HS-27A (cell line): ENCODE measurements around the gene ERGIC1.
"Not testable (repeated sequence)": the region's sequence is repeated elsewhere in the genome, so short reads cannot be mapped to it uniquely, and the experiment has no call there.

Experiments used
- DNase-seq: peaks from one replicate; pipeline ENCODE4 v3.0.0-alpha.2; 2012; ENCODE audit warnings: low read depth, missing footprints

Gene ERGIC1, protein sequence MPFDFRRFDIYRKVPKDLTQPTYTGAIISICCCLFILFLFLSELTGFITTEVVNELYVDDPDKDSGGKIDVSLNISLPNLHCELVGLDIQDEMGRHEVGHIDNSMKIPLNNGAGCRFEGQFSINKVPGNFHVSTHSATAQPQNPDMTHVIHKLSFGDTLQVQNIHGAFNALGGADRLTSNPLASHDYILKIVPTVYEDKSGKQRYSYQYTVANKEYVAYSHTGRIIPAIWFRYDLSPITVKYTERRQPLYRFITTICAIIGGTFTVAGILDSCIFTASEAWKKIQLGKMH

DNA sequence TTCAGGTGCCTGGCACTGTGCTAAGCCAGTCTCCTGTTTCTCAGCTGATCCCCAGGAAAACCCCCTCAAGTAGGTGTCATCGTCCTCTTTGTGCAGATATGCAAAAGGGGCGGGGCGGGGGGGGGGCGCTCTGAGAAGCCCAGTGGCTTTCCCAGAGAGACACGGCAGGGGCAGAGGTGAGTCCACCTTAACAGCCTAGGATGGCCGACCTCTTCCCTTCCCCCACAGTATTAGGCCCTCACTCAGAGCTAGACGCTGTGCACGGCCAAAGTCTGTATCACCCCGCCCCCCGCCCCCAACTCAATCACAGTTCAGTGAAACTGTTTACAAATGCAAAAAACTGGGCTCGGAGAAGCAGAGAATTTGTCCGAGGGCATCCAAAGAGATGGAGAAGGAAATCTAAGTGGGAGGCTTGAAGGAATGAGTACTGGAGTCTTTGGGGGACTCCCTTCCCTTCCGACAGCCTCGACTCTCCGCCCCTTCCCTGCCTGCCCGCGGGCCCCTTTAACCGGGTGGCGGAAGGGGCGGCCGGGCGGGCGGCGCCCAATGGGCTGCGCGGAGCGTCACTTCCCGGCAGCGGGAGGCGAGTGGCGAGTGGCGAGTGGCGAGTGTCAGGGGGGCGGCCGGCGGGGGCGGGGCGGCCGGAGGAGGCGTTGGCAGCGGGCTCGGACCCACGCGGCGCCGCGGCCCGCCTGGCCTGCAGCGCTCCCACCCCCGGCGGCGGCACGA, at the start of gene ERGIC1:
TSS of gene ERGIC1 (plus strand) at position 566 of the 729 bp plus-strand sequence. CDS start at position 729, 163 bp downstream.
- no peak for DNase-seq

DNA sequence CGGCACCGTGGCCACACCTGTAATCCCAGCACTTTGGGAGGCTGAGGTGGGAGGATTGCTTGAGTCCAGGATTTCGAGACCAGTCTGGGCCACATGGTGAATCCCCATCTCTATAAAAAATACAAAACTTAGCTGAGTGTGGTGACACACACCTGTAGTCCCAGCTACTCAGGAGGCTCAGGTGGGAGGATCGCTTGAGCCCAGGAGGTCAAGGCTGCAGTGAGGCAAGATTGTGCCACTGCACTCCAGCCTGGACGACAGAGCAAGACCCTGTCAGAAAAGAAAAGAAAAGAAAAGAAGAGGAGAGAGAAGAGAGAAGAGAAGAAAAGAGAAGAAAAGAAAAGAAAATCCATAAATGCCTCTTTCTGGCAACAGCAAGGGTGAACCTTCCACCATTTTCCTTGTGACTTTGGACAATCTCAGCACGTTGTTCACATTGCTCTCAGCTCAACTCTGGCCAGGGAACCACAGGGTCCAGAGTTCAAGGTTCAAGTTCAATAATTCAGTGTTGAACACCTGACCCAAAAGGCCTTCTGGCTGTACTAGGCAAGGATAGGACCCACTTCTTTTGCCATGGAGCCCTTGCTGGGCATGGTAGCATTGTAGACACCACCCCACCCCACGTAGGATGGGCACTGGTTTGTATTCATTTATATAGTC, 48.5 kb upstream of the ERGIC1 start:
- DNase-seq: no peak

DNA sequence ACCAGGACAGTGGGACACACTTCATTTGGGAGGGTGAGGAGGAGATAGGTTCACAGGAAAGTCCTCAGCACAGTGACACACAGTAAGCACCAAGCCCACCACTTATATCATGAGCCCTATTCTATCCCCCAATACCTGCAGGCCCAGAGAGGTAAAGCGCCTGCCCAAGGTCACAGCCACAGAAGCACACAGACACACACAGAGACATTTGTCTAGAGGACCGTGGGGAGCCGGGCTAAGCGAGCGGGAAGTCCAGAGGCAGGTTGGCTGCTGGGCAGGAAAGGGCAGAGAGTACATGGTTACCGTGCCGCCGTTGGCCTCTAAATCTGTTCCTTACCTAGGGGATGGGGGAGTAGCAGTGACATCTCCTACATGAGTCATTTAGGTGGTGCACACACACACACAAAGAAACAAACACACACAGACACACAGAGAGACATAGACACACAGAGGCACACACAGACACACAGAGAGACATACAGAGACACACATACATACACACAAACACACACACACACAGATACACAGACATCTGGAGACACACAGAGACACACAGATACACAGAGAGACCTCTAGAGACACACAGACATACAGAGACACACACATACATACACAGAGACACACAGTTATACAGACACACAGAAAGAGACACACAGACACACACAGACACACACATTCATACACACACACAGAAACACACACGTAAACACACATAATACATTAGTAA, 47.2 kb upstream of the ERGIC1 start:
- DNase-seq: no peak

DNA sequence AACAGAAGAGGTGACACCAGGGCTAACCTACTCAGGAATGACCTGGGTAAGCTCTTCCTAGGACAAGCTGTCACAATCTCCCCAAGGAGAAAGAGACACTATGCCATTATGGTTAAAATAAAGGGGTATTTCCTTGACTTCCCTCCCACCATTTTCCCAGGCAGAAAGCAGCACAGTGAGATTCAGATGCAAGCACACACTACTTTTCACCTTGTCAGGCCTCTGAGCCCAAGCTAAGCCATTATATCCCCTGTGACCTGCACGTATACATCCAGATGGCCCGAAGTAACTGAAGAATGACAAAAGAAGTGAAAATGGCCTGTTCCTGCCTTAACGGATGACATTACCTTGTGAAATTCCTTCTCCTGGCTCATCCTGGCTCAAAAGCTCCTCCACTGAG, 46.5 kb upstream of the ERGIC1 start:
- not testable (repeated sequence) for DNase-seq

DNA sequence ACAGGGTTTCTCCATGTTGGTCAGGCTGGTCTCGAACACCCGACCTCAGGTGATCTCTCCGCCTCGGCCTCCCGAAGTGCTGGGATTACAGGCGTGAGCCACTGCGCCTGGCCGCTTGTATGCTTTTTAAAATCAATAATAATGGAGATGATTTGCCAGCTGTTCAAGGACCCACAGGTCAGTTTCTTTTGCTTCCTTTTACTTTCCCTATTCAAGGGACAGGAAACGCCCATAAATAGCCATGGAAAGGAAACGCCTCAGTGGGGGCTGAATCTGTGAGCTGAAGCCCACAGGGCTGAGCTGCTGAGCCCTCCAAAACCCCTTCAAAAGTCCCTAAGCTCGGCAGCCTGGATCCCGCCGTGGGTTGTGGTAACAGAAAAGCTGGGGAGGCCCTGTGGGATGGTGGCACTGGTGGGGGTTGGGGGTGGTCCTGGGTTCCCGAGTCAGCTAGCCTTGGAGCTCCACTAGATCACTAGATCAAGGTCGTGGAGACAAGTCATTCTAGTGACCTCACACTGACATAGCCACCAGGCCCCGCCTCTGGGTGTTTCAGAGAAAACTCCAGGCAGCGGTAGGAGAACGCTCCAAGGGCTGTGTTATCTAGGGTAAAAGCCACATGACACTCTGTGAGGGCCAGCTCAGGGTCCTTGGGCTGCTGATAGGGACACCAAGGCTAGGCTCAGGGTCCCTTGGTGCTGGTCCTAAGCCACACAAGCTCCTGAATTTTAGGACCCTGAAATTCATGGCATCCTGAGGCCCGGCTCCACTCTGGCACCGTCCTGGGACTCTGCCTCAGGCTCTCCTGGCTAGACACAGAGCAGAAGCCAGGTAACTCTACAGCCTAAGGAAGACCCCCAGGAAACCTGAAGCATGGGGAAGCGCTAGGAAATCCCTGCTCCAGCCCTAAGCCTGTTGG, 45.0 kb upstream of the ERGIC1 start:
- DNase-seq: no peak

DNA sequence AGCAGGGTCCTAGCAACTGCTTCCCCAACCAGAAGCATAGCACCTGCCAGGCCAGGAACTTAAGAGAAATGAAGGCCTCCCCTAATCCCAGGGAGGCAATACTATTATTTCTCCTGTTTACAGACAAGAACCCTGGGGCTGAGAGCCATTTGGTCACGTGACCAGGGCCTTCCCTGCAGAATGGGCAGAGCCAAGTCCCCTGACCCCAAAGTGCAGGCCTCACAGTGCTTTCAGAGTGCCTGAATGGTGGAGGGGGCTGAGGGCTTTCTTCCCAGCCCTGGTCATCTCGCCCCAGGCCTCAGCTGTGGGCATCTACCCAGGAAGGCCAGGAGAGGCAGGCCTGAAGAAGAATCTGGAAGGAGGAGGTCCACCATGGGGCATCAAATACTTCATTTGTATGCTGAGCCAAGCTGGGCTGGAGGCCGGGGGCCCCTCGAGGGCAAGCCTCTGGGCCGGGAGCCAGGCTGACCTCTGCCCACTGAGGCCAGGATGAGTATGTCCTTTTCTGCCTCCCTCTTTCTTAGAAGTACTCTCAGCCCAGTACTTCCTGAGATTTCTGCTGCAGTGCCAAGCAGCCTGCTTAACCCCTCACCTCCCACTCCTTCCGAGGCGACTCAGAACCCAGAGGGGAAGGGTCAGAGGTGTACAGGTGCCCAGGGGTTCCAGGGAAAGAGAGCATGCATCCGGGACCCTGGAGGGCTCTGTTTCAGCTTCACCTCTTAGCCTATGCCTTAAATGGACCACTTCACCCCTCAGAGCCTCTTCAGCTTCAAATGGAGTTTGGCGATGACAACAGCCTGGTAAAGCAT, 44.2 kb upstream of the ERGIC1 start:
- DNase-seq: no peak

DNA sequence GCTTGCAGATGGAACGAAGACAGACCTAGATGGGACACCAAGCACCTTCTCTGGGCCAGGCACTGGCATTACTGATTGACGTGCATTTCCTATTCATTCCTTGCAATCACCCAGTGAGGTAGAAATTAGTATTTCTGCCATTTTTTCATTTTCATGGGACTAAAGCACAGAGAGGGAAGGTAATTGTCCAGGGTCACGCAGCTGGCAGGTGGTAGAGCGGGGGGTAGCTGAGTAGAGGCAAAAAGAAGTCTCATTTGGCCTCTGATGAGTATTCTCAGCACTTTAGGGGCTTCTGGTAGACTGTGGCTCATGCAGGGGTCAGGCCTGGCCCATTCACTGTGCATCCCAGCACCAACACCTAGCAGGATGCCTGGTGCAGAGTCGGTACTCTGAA, 43.6 kb upstream of the ERGIC1 start:
- no peak for DNase-seq

DNA sequence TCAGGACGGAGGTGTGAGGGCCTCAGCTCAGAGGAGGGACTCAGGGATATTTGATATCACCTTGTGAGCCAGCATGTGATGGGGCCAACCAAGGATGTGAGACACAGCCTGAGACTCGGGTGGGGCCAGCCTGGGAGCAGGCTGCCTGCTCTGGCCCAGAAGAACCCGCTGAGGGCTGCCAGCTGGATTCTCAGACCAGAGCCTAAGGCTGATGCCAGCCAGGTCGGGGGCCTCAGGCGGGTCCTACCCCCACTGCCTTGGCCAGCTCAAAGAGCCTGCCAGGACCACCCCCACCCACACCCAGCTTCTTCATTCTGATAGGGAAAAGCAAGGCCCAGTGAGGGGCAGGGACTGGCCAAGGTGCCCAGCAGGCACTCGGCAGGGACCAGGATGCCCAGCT, 42.8 kb upstream of the ERGIC1 start:
- DNase-seq: no peak

DNA sequence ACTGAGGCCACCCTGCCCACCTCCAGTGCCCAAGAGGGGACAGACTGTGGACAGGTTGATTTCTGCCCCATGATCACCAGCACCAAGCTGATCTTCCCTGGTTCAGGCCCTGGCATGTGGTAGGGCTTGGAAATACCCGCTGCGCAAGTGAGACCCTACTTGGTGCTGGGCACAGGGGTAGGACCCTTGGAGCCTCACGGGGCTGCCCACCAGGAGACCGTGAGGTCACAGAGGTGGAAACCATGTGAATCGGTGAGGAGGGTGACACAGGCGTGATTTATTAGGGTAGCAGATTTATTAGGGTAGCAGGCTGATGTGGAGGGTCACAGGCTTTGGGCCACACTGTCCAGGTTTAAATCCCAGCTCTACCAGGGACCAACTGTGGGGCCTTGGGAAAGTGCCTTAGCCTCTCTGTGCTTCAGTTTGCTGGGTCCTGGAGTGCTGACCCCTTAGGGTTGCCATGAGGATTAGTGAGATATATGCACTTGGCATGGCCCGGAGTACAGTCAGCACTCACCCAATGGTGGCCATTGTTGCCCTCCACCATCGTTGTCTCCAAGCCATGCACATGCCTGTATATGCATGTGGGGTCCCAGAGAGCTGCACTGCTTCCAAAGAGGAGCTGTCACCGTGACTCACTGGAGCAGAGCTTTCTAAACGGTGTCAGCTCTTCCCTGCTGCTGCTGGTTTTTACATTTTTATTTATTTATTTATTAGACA, 42.2 kb upstream of the ERGIC1 start:
- no peak for DNase-seq

DNA sequence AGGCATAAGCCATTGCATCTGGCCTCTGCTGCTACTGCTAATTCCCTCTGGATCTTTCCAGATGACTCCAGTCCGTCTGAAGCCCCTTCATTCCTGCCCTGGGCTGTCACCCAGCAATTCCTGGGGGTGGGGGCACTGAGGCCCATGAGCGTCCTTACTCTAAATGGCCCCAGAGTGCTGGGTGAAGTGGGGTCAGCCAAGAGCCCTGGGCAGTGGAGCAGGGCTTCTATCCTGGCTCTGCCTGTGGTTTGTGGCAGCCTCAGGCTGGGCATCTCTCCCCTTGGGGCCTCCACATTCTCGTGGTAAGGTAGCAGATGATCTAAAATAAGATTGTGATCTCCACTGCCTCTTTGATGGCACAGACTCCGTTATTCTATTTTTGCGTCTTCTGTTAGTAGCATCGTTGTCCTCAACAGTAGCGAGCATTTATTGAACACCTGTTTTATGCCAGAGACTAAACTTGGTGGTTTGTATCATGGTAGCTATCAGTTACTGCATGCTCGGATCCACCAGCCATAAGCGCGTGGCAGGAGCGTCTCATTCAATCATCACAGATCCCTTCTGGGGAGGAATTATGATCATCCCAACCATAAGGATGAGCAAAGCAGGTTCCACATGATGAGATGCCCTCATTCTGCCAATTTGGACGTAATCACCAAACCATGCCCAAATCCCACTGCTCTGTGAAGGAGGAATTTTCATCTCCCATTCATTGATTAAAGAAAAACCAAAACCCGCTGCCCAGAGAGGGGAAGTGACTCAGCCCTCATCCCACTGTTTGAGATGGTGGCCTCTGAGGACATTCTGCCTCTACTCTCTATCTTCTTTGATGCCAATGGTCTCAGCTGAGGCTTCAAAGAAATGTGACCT, 41.1 kb upstream of the ERGIC1 start:
- no peak for DNase-seq

DNA sequence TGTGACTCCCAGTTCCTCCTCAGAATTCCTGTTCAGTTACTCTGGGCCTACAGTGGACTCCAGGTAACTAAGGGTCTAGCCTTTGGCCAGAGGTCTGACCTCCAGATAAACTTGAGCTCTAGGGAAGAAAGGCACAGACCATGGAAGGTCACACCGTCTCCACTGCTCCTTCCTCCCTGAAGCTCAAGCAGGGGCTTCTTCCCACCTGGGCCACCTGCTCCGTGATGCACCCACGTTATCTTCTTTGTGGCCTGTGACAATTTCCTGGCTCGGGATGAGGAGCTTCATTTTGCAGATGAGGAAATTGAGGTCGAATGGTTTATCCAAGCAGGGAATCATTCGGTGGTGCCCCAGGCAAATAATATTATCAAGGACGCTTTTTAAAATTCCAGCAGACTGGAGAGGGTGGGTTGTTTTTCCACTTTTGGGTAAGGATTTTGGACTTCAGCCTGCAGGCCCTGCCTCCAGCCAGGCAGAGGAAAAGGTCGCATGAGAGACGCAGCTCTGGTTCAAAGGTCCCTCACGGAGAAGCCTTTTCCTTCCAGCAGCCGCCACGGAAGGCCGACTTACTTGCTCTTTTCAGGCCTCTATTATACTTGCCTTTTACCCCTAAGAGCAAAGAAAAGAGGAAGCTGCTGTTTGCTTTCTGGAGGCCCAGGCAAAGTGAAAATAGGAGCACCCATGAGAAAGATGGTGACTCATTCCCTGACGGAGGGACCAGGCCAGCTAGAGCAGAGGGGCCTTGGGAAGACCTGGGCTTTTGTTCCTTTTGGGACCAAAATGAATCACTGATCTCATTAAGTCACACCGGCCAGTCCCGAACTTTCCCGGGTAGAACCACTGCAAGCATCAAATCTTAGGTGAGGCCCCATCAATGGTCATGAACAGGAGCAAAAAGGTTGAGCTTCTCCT, 40.2 kb upstream of the ERGIC1 start:
- no peak for DNase-seq

DNA sequence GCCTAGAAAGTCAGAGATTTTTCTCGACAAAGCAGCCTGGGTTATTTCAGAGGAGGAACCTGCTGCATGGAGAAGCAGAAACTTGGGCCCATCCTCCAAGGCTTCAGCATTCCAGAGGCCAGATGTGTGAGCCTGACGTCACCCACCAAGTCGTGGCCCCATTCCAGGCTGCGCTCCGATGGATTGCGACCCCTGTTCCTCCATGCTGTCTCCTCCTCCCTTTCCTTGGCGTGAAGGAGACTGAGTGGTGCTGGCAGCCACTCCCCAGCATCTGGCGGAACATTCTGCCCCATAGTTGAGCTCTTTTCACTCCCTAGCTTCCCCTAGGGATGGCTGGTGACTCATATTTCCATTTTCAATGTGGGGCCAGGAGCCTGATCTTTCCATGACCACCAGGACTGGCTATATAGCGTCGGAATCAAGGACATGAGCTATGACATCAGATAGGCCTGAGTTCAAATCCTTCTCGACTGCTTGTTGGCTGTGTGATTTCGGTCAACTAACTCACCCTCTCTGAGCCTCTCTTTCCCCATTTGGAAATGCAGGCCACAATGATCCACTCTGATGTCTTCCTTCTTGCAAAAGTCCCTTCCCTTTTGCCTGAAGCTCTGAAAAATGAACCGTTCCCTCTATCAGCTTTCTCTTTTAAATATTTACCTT, 38.6 kb upstream of the ERGIC1 start:
- DNase-seq: no peak

DNA sequence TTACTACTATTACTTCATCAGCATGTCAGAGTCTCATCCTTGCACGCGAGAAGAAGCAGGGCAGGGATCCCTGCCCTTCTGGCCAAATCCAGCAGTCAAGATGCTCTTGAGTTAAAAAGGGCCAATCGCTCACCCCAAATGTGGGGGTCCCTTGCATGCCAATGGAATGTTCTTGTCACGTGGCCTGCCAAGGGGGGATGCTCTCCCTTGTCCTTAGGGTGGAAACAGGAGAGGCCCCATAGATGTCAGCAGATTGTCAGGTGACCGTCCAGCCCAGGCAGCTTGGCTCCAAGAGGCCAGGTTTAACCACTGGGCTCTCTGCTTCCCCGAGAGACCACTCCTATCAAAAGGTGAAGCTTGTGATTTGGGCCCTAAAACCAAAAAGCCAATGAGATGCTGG, 37.7 kb upstream of the ERGIC1 start:
- no peak for DNase-seq

DNA sequence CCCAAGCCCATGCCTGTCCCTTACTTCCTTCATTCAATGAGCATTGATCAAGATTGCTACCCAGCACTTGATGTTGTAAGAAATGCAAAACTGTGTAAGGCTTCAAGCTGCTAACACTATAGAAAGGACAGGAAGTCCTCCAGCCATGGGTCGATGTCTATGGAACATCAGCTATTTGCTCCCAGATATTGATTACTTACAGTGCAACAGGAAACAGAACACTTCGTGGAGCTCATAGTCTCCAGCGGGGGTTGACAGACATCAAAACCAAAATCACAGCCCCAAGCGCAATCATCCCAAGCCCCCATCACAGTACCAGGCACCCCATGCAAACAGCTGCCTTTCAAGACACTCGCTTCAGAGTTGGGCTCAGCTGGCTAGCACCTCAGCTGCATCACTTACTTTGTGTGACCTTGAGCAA, 36.3 kb upstream of the ERGIC1 start:
- DNase-seq: no peak

DNA sequence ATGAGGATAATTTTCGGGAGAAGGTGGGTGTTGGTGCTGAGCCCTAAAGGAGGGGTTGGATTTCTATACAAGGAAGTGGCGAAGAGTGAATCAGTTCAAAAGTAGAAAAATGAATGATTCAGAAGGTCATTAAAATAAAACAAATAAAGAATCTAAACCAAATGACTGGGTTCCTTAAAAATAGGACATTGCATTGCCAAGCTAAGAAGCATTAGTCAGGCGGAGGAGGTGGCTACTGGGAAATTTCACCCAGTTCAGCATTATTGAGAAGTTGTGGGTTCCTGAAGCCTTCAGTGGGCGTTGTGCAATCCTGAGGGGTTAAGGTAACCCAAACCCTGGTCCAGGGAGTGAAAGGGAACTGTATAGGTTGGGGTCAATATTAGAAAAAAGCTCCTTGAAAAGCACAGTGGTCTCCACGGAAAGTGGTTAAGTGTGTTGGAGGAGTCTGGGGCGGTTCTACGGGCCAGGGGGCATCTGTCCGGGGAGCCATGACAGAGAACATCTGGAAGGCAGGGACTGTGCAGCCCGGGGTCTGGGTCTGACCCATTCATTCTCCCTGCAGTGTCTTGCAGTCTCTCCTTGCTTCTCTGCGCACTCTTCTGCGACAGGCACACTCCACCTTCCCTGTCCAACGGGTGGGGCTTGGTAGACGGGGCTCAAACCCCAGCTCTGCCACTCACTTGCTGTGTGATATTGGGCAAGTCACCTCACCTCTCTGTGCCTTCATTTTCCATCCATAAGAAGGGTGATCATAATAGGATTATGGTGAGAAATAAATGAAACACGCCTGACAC, 35.4 kb upstream of the ERGIC1 start:
- DNase-seq: no peak

DNA sequence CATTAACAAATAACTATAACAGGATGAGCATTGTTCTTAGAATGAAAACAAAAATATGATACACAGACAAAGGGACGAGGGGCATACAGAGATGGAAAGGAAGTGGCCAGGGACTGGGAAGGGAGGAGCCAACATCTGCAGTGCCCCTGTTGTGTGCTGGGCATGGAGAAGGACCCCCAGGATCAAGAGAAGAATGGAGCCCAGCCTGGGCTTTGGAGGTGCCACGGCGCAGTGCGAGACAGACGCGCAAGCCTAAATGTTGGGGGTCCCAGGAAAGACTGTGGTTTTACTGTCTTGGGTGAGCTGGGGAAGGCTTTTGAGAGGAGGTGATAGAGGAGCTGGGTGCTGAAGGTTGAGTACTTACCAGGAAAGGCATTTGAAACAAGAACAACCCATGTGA, 34.6 kb upstream of the ERGIC1 start:
- DNase-seq: no peak
